ENCODE measurements around the gene PCNT. TPM values are rescaled to one million over a fixed set of nuclear protein-coding genes. Genes with fewer than 3 reads are reported as not detected.

PCNT gene
- total RNA-seq, 1 donor from 2014 or later = 11.1 TPM

DNA sequence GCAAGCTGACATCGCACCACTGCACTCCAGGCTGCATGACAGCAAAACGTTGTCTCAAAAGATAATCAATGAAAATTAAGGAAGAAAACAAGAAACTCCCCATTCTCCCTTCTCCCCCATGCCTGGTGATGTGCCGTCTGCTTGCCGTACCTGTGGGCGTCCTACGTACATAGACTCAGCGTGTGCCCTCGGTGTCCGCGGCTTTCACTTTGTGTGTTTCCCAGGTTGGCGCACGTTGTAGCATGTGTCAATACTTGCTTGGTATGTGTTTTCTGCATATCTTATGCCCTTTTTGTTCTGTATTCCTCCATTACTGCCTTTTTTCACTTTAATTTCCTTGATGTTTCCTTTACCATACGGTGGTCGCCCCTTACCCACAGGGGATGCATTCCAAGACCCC, 53.8 kb downstream of the PCNT start:
- DNase-seq (ENCODE audit: low read depth) (peak; percentile 50), FAIRE-seq (no peak)
- Histone ChIP-seq H3K36me3 (ENCODE audit: control insufficient read depth, insufficient read depth, low read length) (peaks cover 2% of the 10 kb centered on the region), H3K4me3 (ENCODE audit: low read depth, low read length) (peak overlapping the region; percentile 12), H3K27me3 (ENCODE audit: control insufficient read depth, insufficient read depth, low read length) (no peaks in the 10 kb centered on the region)
- TF ChIP-seq, protein P1, sequence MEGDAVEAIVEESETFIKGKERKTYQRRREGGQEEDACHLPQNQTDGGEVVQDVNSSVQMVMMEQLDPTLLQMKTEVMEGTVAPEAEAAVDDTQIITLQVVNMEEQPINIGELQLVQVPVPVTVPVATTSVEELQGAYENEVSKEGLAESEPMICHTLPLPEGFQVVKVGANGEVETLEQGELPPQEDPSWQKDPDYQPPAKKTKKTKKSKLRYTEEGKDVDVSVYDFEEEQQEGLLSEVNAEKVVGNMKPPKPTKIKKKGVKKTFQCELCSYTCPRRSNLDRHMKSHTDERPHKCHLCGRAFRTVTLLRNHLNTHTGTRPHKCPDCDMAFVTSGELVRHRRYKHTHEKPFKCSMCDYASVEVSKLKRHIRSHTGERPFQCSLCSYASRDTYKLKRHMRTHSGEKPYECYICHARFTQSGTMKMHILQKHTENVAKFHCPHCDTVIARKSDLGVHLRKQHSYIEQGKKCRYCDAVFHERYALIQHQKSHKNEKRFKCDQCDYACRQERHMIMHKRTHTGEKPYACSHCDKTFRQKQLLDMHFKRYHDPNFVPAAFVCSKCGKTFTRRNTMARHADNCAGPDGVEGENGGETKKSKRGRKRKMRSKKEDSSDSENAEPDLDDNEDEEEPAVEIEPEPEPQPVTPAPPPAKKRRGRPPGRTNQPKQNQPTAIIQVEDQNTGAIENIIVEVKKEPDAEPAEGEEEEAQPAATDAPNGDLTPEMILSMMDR (IDR thresholded peaks at IDR 0.05; ENCODE audit: insufficient read depth, low read length, severe bottlenecking) = no peak

DNA sequence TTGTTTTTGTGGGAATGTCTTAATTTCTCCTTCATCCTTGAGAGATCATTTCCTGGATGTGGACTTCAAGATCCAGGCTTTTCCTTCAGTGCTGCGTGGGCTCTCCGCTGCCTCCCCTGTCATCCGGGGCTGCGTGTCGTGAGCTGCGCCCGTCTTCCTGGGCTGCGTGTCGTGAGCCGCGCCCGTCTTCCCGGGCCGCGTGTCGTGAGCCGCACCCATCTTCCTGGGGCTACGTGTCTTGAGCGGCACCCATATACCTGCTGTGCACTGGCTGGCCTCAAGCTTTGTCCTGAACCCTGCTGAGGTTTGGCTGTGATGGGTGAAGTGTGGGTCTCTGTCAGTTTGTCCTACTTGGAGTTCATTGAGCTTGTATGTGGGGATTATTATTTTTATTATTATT, 55.1 kb downstream of the PCNT start:
- H3K27me3 ChIP-seq (ENCODE audit: control insufficient read depth, insufficient read depth, low read length) = no peaks in the 10 kb centered on the region
- no peak for FAIRE-seq
- no peak for DNase-seq (ENCODE audit: low read depth)
- peaks cover 2% of the 10 kb centered on the region for H3K36me3 ChIP-seq (ENCODE audit: control insufficient read depth, insufficient read depth, low read length)
- TF ChIP-seq, protein P1 (IDR thresholded peaks at IDR 0.05; ENCODE audit: insufficient read depth, low read length, severe bottlenecking) = no peak
- no peak overlapping the region for H3K4me3 ChIP-seq (ENCODE audit: low read depth, low read length)

DNA sequence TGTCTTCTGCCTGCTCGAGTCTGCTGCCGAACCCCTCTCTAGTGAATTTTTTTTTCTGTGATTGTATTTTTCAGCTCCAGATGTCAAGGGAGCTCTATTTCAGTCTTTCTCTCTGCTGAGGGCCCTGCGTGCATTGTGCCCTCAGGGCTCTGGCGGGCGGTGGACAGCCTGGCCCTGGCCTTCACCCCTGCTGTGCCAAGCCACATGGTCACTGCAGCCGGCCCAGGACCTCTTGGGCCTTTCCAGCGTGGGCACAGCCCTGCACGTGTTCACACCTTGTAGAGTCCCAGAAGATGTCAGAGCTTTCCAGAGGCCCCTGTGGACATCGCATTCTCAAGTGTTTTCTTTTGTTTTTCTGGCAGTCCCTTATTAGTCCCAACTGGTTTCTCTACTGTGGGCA, 55.7 kb downstream of the PCNT start:
- DNase-seq (ENCODE audit: low read depth) = no peak
- Histone ChIP-seq H3K36me3 (ENCODE audit: control insufficient read depth, insufficient read depth, low read length) (peaks cover 2% of the 10 kb centered on the region), H3K4me3 (ENCODE audit: low read depth, low read length) (no peak overlapping the region), H3K27me3 (ENCODE audit: control insufficient read depth, insufficient read depth, low read length) (no peaks in the 10 kb centered on the region)
- no peak for FAIRE-seq
- TF ChIP-seq, protein P1 (IDR thresholded peaks at IDR 0.05; ENCODE audit: insufficient read depth, low read length, severe bottlenecking) = no peak

DNA sequence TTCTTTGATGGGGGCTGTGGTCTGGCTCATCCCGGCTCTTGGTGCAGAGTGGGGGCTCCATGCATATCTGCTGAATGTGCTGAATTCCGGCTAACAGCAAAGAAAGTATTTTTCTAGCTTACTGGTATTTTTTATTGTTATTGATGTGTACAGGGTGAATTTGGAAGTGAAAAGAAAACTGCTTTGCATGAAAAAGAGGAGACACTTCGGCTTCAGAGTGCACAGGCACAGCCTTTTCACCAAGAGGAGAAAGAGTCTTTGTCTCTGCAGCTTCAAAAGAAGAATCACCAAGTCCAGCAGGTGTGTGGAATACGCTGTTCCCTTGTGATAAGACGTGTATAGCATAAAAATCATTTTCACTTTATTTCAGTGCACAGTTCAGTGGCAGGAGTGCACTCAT, 57.6 kb downstream of the PCNT start:
- H3K27me3 ChIP-seq (ENCODE audit: control insufficient read depth, insufficient read depth, low read length) = no peaks in the 10 kb centered on the region
- TF ChIP-seq, protein P1 (IDR thresholded peaks at IDR 0.05; ENCODE audit: insufficient read depth, low read length, severe bottlenecking) = no peak
- DNase-seq (ENCODE audit: low read depth) = no peak
- FAIRE-seq = no peak
- H3K4me3 ChIP-seq (ENCODE audit: low read depth, low read length) = no peak overlapping the region
- H3K36me3 ChIP-seq (ENCODE audit: control insufficient read depth, insufficient read depth, low read length) = peaks cover 5% of the 10 kb centered on the region

DNA sequence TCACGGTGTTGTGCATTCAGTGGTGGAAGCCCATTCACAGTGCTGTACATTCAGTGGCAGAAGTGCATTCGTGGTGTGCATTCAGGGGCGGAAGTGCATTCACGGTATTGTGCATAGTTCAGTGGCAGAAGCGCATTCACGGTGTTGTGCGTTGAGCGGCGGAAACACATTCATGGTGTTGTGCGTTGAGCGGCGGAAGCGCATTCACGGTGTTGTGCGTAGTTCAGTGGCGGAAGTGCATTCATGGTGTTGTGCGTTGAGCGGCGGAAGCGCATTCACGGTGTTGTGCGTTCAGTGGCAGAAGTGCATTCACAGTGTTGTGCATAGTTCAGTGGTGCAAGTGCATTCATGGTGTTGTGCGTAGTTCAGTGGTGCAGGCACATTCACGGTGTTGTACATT, 60.6 kb downstream of the PCNT start:
- FAIRE-seq = peak; percentile 86
- Histone ChIP-seq H3K27me3 (ENCODE audit: control insufficient read depth, insufficient read depth, low read length) (no peaks in the 10 kb centered on the region), H3K36me3 (ENCODE audit: control insufficient read depth, insufficient read depth, low read length) (peaks cover 8% of the 10 kb centered on the region), H3K4me3 (ENCODE audit: low read depth, low read length) (no peak overlapping the region)
- TF ChIP-seq, protein P1 (IDR thresholded peaks at IDR 0.05; ENCODE audit: insufficient read depth, low read length, severe bottlenecking) = no peak
- no peak for DNase-seq (ENCODE audit: low read depth)
